Activated CD4-positive, alpha-beta T cell treated with anti-CD3 and anti-CD28 coated beads for 36 hours (primary cell): ENCODE measurements around the gene FIGN. TPM values are rescaled to one million over a fixed set of nuclear protein-coding genes. Genes with fewer than 3 reads are reported as not detected.

ENCODE experiments used
- ATAC-seq: fragments of 200-7000 bp; cut with Tn5 transposase; one replicate; pipeline ENCODE4 v1.10.0; 2021; ENCODE audit warnings: mild to moderate bottlenecking, moderate library complexity
- CTCF ChIA-PET: fragments of 350-600 bp; sonication (Branson Sonifier 250); formaldehyde crosslinking; loops from one replicate; lab custom pipeline; 2021; ENCODE audit warnings: antibody characterized with exemption; lab: Charles Lee
- POLR2A ChIA-PET: fragments of 350-600 bp; sonication (Branson Sonifier 250); formaldehyde crosslinking; loops from one replicate; lab custom pipeline; 2021; ENCODE audit warnings: antibody characterized with exemption, inconsistent platforms; lab: Charles Lee
- DNase-seq: peaks from one replicate; pipeline ENCODE4 v3.0.0-alpha.2; 2020
- H3K27ac Mint-ChIP-seq: one replicate; pipeline ENCODE4 v1.8.0; 2021; ENCODE audit warnings: mixed read lengths
- H3K27me3 Mint-ChIP-seq: one replicate; pipeline ENCODE4 v1.8.0; 2021; ENCODE audit warnings: mixed read lengths
- H3K36me3 Mint-ChIP-seq: one replicate; pipeline ENCODE4 v1.8.0; 2021; ENCODE audit warnings: low read depth, mixed read lengths
- H3K4me1 Mint-ChIP-seq: one replicate; pipeline ENCODE4 v1.8.0; 2021; ENCODE audit warnings: mixed read lengths
- H3K4me3 Mint-ChIP-seq: one replicate; pipeline ENCODE4 v1.8.0; 2021; ENCODE audit warnings: mild to moderate bottlenecking, moderate library complexity, mixed read lengths
- H3K9me3 Mint-ChIP-seq: one replicate; pipeline ENCODE4 v1.8.0; 2021; ENCODE audit warnings: low read depth, mixed read lengths
- intact Hi-C, 2 experiments: fragments of 100-400 bp; cut with DNase I in 1 of 2; cut with micrococcal nuclease in 1 of 2; formaldehyde crosslinking; loops; one replicate each; pipeline versions ENCODE4 v1.14.2 to v1.15.1; 2022 to 2024; cut with DNase I, micrococcal nuclease
- total RNA-seq, 2 experiments: library from RNA; stranded (reverse); gene quantifications; one replicate each; pipeline ENCODE4 v1.2.3, GENCODE V29; 2021

Gene FIGN
- total RNA-seq, 2 experiments from 2014 or later = not detected

- intact Hi-C loops = no loop called here
- no peak overlapping the region for H3K27ac Mint-ChIP-seq
- ATAC-seq (no peak), DNase-seq (no peak)
- no peaks in the 10 kb centered on the region for H3K36me3 Mint-ChIP-seq
- no peaks in the 10 kb centered on the region for H3K9me3 Mint-ChIP-seq
- H3K27me3 Mint-ChIP-seq = no peaks in the 10 kb centered on the region
- H3K4me3 Mint-ChIP-seq = no peak overlapping the region
- CTCF ChIA-PET = no interaction called here
- no peaks in the 10 kb centered on the region for H3K4me1 Mint-ChIP-seq
- POLR2A ChIA-PET = no interaction called here
Measured at GRCh38 chr2:163573652-163574051, 162.2 kb downstream of the FIGN start.

- no peak overlapping the region for H3K27ac Mint-ChIP-seq
Measured at GRCh38 chr2:163572850-163573249, 163.0 kb downstream of the FIGN start.

GRCh38 chr2:163571423-163572102, 164.2 kb downstream of the FIGN start:
- ChIA-PET CTCF (no interaction called here), POLR2A (interaction anchor here (0.7 kb wide), 1 partner anchor 33 kb away, joined by 6 read pairs; no protein-coding TSS in a partner anchor)
- H3K27me3 Mint-ChIP-seq = no peaks in the 10 kb centered on the region
- no peaks in the 10 kb centered on the region for H3K36me3 Mint-ChIP-seq
- H3K9me3 Mint-ChIP-seq = no peaks in the 10 kb centered on the region
- DNase-seq = no peak
- H3K4me3 Mint-ChIP-seq = no peak overlapping the region
- intact Hi-C loops = no loop called here
- ATAC-seq = no peak
- no peak overlapping the region for H3K27ac Mint-ChIP-seq
- H3K4me1 Mint-ChIP-seq = no peaks in the 10 kb centered on the region

More at GRCh38 chr2:163572850-163573249, 163.0 kb downstream of the FIGN start:
- no peaks in the 10 kb centered on the region for H3K4me1 Mint-ChIP-seq
- ATAC-seq (no peak), DNase-seq (no peak)
- H3K9me3 Mint-ChIP-seq = no peaks in the 10 kb centered on the region
- no peaks in the 10 kb centered on the region for H3K27me3 Mint-ChIP-seq
- ChIA-PET POLR2A (no interaction called here), CTCF (no interaction called here)
- H3K36me3 Mint-ChIP-seq = no peaks in the 10 kb centered on the region
- H3K4me3 Mint-ChIP-seq = no peak overlapping the region
- intact Hi-C loops = no loop called here

GRCh38 chr2:163570391-163570790, 165.4 kb downstream of the FIGN start:
- ChIA-PET CTCF (no interaction called here), POLR2A (no interaction called here)
- ATAC-seq (no peak), DNase-seq (no peak)
- Mint-ChIP-seq H3K36me3 (no peaks in the 10 kb centered on the region), H3K27me3 (no peaks in the 10 kb centered on the region), H3K4me1 (no peaks in the 10 kb centered on the region), H3K9me3 (no peaks in the 10 kb centered on the region), H3K4me3 (no peak overlapping the region), H3K27ac (no peak overlapping the region)
- intact Hi-C loops = no loop called here

- intact Hi-C loops = no loop called here
- ATAC-seq (no peak), DNase-seq (no peak)
- Mint-ChIP-seq H3K27me3 (no peaks in the 10 kb centered on the region), H3K9me3 (no peaks in the 10 kb centered on the region), H3K36me3 (no peaks in the 10 kb centered on the region), H3K4me3 (no peak overlapping the region), H3K27ac (no peak overlapping the region), H3K4me1 (no peaks in the 10 kb centered on the region)
- POLR2A ChIA-PET = no interaction called here
- CTCF ChIA-PET = no interaction called here
Measured at GRCh38 chr2:163565192-163565591, 170.6 kb downstream of the FIGN start.

GRCh38 chr2:163564236-163564635, 171.6 kb downstream of the FIGN start:
- H3K36me3 Mint-ChIP-seq = no peaks in the 10 kb centered on the region
- DNase-seq = no peak
- no peak overlapping the region for H3K27ac Mint-ChIP-seq
- no peaks in the 10 kb centered on the region for H3K27me3 Mint-ChIP-seq
- H3K4me3 Mint-ChIP-seq = no peak overlapping the region
- ATAC-seq = no peak
- H3K9me3 Mint-ChIP-seq = no peaks in the 10 kb centered on the region
- intact Hi-C loops = no loop called here
- CTCF ChIA-PET = no interaction called here
- POLR2A ChIA-PET = no interaction called here
- no peaks in the 10 kb centered on the region for H3K4me1 Mint-ChIP-seq

GRCh38 chr2:163563336-163563735, 172.5 kb downstream of the FIGN start:
- Mint-ChIP-seq H3K9me3 (no peaks in the 10 kb centered on the region), H3K36me3 (no peaks in the 10 kb centered on the region), H3K27me3 (no peaks in the 10 kb centered on the region), H3K4me1 (no peaks in the 10 kb centered on the region), H3K27ac (no peak overlapping the region), H3K4me3 (no peak overlapping the region)
- DNase-seq = no peak
- CTCF ChIA-PET = no interaction called here
- intact Hi-C loops = no loop called here
- POLR2A ChIA-PET = no interaction called here
- no peak for ATAC-seq

- DNase-seq = no peak
- intact Hi-C loops = no loop called here
- no peaks in the 10 kb centered on the region for H3K36me3 Mint-ChIP-seq
- no peak overlapping the region for H3K4me3 Mint-ChIP-seq
- H3K27ac Mint-ChIP-seq = no peak overlapping the region
- CTCF ChIA-PET = no interaction called here
- H3K27me3 Mint-ChIP-seq = no peaks in the 10 kb centered on the region
- H3K9me3 Mint-ChIP-seq = no peaks in the 10 kb centered on the region
- H3K4me1 Mint-ChIP-seq = no peaks in the 10 kb centered on the region
- no peak for ATAC-seq
- POLR2A ChIA-PET = no interaction called here
Measured at GRCh38 chr2:163558251-163559021, 177.4 kb downstream of the FIGN start.

- Mint-ChIP-seq H3K4me1 (no peaks in the 10 kb centered on the region), H3K9me3 (no peaks in the 10 kb centered on the region), H3K36me3 (no peaks in the 10 kb centered on the region), H3K4me3 (no peak overlapping the region), H3K27me3 (no peaks in the 10 kb centered on the region), H3K27ac (no peak overlapping the region)
- ATAC-seq (no peak), DNase-seq (no peak)
- intact Hi-C loops = no loop called here
- POLR2A ChIA-PET = no interaction called here
- CTCF ChIA-PET = interaction anchor here (1.0 kb wide), 1 partner anchor 343 kb away, joined by 3 read pairs; no protein-coding TSS in a partner anchor
Measured at GRCh38 chr2:163556511-163556910, 179.3 kb downstream of the FIGN start.

GRCh38 chr2:163554864-163555263, 180.9 kb downstream of the FIGN start:
- Mint-ChIP-seq H3K27ac (no peak overlapping the region), H3K36me3 (no peaks in the 10 kb centered on the region), H3K4me1 (no peaks in the 10 kb centered on the region), H3K27me3 (no peaks in the 10 kb centered on the region), H3K4me3 (no peak overlapping the region), H3K9me3 (no peaks in the 10 kb centered on the region)
- ChIA-PET POLR2A (no interaction called here), CTCF (interaction anchor here (0.5 kb wide), 1 partner anchor 60 kb away, joined by 3 read pairs; no protein-coding TSS in a partner anchor)
- intact Hi-C loops = no loop called here
- DNase-seq = no peak
- ATAC-seq = no peak

- Mint-ChIP-seq H3K4me3 (no peak overlapping the region), H3K27ac (no peak overlapping the region), H3K36me3 (no peaks in the 10 kb centered on the region), H3K4me1 (no peaks in the 10 kb centered on the region), H3K27me3 (no peaks in the 10 kb centered on the region), H3K9me3 (no peaks in the 10 kb centered on the region)
- ATAC-seq (no peak), DNase-seq (no peak)
- intact Hi-C loops = no loop called here
- POLR2A ChIA-PET = no interaction called here
- CTCF ChIA-PET = interaction anchor here (0.6 to 0.8 kb wide), 2 partner anchors 330 to 398 kb away, joined by 3 to 4 read pairs; no protein-coding TSS in a partner anchor
Measured at GRCh38 chr2:163553601-163554000, 182.2 kb downstream of the FIGN start.

GRCh38 chr2:163552758-163553157, 183.1 kb downstream of the FIGN start:
- H3K27me3 Mint-ChIP-seq = no peaks in the 10 kb centered on the region
- ATAC-seq (no peak), DNase-seq (no peak)
- ChIA-PET CTCF (interaction anchor here (0.6 to 0.8 kb wide), 2 partner anchors 329 to 397 kb away, joined by 3 to 4 read pairs; no protein-coding TSS in a partner anchor), POLR2A (no interaction called here)
- no peak overlapping the region for H3K27ac Mint-ChIP-seq
- intact Hi-C loops = no loop called here
- no peaks in the 10 kb centered on the region for H3K36me3 Mint-ChIP-seq
- H3K9me3 Mint-ChIP-seq = no peaks in the 10 kb centered on the region
- H3K4me1 Mint-ChIP-seq = no peaks in the 10 kb centered on the region
- no peak overlapping the region for H3K4me3 Mint-ChIP-seq
